Ishikawa (cell line): Measurements from ENCODE around the gene DIAPH1.
A peak's percentile ranks its signal among the peaks of the same experiment; 100 is the strongest.

Experiments
- CEBPB ChIP-seq: IDR thresholded peaks from 2 replicates; pipeline ENCODE4 v1.6.1; 2012
- CREB1 ChIP-seq: IDR thresholded peaks from 2 replicates; pipeline ENCODE4 v1.6.1; 2012; ENCODE audit warnings: low read depth
- EGR1 ChIP-seq: IDR thresholded peaks from 2 replicates; pipeline ENCODE4 v1.6.1; 2012
- EP300 ChIP-seq: IDR thresholded peaks from 2 replicates; pipeline ENCODE4 v1.6.1; 2012; ENCODE audit warnings: borderline replicate concordance
- FOXM1 ChIP-seq: IDR thresholded peaks from 2 replicates; pipeline ENCODE4 v1.6.1; 2012; ENCODE audit warnings: low read depth, borderline replicate concordance
- NFIC ChIP-seq: IDR thresholded peaks from 2 replicates; pipeline ENCODE4 v1.6.1; 2012
- RAD21 ChIP-seq: IDR thresholded peaks from 2 replicates; pipeline ENCODE4 v1.6.1; 2012; ENCODE audit warnings: low read depth
- TAF1 ChIP-seq: IDR thresholded peaks from 2 replicates; pipeline ENCODE4 v1.6.1; 2012; ENCODE audit warnings: low read depth, mild to moderate bottlenecking
- TCF12 ChIP-seq: IDR thresholded peaks from 2 replicates; pipeline ENCODE4 v1.6.1; 2012; ENCODE audit warnings: low read depth
- TEAD4 ChIP-seq: IDR thresholded peaks from 2 replicates; pipeline ENCODE4 v1.6.1; 2012
- YY1 ChIP-seq: IDR thresholded peaks from 2 replicates; pipeline ENCODE4 v1.6.1; 2012; ENCODE audit warnings: low read depth
- ZBTB7A ChIP-seq: IDR thresholded peaks from 2 replicates; pipeline ENCODE4 v1.6.1; 2012; ENCODE audit warnings: low read depth
- TF ChIP-seq, protein P1 (sequence below): IDR thresholded peaks from 2 replicates; pipeline ENCODE4 v1.6.1; 2012
- TF ChIP-seq, protein P2 (sequence below): IDR thresholded peaks from 2 replicates; pipeline ENCODE4 v1.6.1; 2012
- TF ChIP-seq, protein P3 (sequence below): IDR thresholded peaks from 2 replicates; pipeline ENCODE4 v1.6.1; 2012; ENCODE audit warnings: low read depth, mild to moderate bottlenecking

Gene DIAPH1

GRCh38 chr5:141532726-141533125 lies 86.1 kb downstream of the DIAPH1 start:
- TF ChIP-seq TAF1 = no peak
- TF ChIP-seq, protein P1, sequence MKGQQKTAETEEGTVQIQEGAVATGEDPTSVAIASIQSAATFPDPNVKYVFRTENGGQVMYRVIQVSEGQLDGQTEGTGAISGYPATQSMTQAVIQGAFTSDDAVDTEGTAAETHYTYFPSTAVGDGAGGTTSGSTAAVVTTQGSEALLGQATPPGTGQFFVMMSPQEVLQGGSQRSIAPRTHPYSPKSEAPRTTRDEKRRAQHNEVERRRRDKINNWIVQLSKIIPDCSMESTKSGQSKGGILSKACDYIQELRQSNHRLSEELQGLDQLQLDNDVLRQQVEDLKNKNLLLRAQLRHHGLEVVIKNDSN = no peak
- no peak for TF ChIP-seq RAD21
- TF ChIP-seq TCF12 = no peak
- TF ChIP-seq CEBPB = no peak
- TF ChIP-seq, protein P2, sequence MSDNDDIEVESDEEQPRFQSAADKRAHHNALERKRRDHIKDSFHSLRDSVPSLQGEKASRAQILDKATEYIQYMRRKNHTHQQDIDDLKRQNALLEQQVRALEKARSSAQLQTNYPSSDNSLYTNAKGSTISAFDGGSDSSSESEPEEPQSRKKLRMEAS = no peak
- TF ChIP-seq EGR1 = no peak
- no peak for TF ChIP-seq ZBTB7A

- TF ChIP-seq EGR1 (no peak), TCF12 (peak; percentile 69; the same call in 1 of the 2 replicates)
Measured at GRCh38 chr5:141529873-141530272, 88.9 kb downstream of the DIAPH1 start.

- TF ChIP-seq EP300 (no peak), CEBPB (no peak)
- TF ChIP-seq, protein P1 = no peak
Measured at GRCh38 chr5:141529002-141529401, 89.8 kb downstream of the DIAPH1 start.

DNA sequence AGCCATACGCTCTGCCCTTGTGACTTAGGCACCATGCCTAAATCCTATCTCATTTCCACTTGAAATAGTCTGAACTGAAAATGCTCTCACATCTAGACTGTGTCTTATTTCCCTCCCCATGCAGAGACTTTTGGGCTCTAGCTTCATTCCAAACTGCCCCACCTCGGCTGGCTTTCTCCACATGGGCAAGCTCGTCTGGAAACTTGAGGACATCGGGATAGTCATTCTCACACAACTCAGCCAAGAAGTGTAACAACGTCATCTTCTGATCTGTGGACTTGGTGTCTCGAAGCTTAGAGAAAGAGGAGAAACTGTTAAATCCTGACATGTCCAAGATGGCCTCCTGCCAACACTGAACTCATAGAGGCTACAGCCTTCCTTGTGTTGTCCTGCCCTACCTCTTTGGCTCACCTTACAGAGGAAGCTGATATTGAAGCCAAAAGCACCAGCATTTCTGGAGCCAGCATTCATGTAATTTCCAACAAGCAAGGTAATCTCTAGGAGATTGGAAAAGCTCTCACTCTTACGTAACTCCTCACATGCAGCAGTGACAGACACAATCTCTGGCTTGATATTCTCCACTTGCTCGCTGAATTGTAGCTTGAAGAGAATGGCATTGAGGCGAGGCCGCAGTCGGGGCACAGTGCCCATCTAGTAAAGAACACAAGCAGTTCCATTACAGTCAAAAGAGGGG lies 90.4 kb downstream of the DIAPH1 start:
- no peak for TF ChIP-seq EP300
- TF ChIP-seq NFIC = no peak
- TF ChIP-seq, protein P3, sequence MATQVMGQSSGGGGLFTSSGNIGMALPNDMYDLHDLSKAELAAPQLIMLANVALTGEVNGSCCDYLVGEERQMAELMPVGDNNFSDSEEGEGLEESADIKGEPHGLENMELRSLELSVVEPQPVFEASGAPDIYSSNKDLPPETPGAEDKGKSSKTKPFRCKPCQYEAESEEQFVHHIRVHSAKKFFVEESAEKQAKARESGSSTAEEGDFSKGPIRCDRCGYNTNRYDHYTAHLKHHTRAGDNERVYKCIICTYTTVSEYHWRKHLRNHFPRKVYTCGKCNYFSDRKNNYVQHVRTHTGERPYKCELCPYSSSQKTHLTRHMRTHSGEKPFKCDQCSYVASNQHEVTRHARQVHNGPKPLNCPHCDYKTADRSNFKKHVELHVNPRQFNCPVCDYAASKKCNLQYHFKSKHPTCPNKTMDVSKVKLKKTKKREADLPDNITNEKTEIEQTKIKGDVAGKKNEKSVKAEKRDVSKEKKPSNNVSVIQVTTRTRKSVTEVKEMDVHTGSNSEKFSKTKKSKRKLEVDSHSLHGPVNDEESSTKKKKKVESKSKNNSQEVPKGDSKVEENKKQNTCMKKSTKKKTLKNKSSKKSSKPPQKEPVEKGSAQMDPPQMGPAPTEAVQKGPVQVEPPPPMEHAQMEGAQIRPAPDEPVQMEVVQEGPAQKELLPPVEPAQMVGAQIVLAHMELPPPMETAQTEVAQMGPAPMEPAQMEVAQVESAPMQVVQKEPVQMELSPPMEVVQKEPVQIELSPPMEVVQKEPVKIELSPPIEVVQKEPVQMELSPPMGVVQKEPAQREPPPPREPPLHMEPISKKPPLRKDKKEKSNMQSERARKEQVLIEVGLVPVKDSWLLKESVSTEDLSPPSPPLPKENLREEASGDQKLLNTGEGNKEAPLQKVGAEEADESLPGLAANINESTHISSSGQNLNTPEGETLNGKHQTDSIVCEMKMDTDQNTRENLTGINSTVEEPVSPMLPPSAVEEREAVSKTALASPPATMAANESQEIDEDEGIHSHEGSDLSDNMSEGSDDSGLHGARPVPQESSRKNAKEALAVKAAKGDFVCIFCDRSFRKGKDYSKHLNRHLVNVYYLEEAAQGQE = no peak
- no peak for TF ChIP-seq RAD21
- no peak for TF ChIP-seq TCF12
- TF ChIP-seq EGR1 = no peak
- TF ChIP-seq CEBPB = no peak
- TF ChIP-seq FOXM1 = no peak
- TF ChIP-seq TEAD4 = no peak
- TF ChIP-seq, protein P2 = no peak
- TF ChIP-seq TAF1 = no peak
- TF ChIP-seq ZBTB7A = no peak
- TF ChIP-seq, protein P1 = no peak
- TF ChIP-seq YY1 = no peak
- TF ChIP-seq CREB1 = no peak

GRCh38 chr5:141527426-141527825 lies 91.4 kb downstream of the DIAPH1 start:
- no peak for TF ChIP-seq YY1
- TF ChIP-seq, protein P3 = no peak
- TF ChIP-seq EP300 = no peak
- no peak for TF ChIP-seq NFIC
- no peak for TF ChIP-seq TAF1
- no peak for TF ChIP-seq EGR1
- no peak for TF ChIP-seq FOXM1
- TF ChIP-seq CREB1 = no peak
- TF ChIP-seq, protein P2 = no peak
- no peak for TF ChIP-seq CEBPB
- TF ChIP-seq ZBTB7A = no peak
- no peak for TF ChIP-seq TEAD4
- TF ChIP-seq, protein P1 = no peak
- no peak for TF ChIP-seq TCF12
